Muscle layer of duodenum (tissue), 2 donors: ENCODE data around the gene KAT2A.

ENCODE experiments used
- H3K27ac ChIP-seq: one replicate; pipeline ENCODE4 v1.7.0; 2013; ENCODE audit warnings: mild to moderate bottlenecking, low read length
- H3K27me3 ChIP-seq: one replicate; pipeline ENCODE4 v1.7.0; 2013; ENCODE audit warnings: low read depth, mild to moderate bottlenecking, control low read depth, low read length
- H3K36me3 ChIP-seq, 2 donors: one replicate each; pipeline ENCODE4 v1.7.0; 2013; ENCODE audit warnings: low read length in 2 of 2, control low read depth in 1 of 2, mild to moderate bottlenecking in 1 of 2; ENCODE audit not compliant: insufficient read depth in 2 of 2, control insufficient read depth in 1 of 2
- H3K4me1 ChIP-seq, 2 donors: one replicate each; pipeline ENCODE4 v1.7.0; 2013; ENCODE audit warnings: low read length in 2 of 2, mild to moderate bottlenecking in 2 of 2, control low read depth in 1 of 2, moderate library complexity in 1 of 2; ENCODE audit not compliant: insufficient read depth in 2 of 2, control insufficient read depth in 1 of 2
- H3K4me3 ChIP-seq, 2 donors: one replicate each; pipeline ENCODE4 v1.7.0; 2013; ENCODE audit warnings: low read length in 2 of 2, low read depth in 1 of 2, mild to moderate bottlenecking in 1 of 2
- H3K9me3 ChIP-seq, 2 donors: one replicate each; pipeline ENCODE4 v1.7.0; 2013; ENCODE audit warnings: low read length in 2 of 2, control low read depth in 1 of 2, mild to moderate bottlenecking in 1 of 2; ENCODE audit not compliant: control insufficient read depth in 1 of 2
- donor health status: healthy.

KAT2A gene

GRCh38 chr17:42133461-42134041, 12.4 kb upstream of the KAT2A start:
- Histone ChIP-seq H3K27ac (peak overlapping the region; percentile 52), H3K36me3 (peaks cover 17 to 24% of the 10 kb centered on the region in 2 donors), H3K27me3 (no peaks in the 10 kb centered on the region), H3K9me3 (no peaks in the 10 kb centered on the region), H3K4me1 (peaks cover 28 to 52% of the 10 kb centered on the region in 2 donors), H3K4me3 (no peak overlapping the region)

- no peaks in the 10 kb centered on the region for H3K27me3 ChIP-seq
- H3K4me1 ChIP-seq: peaks cover 22 to 46% of the 10 kb centered on the region in 2 donors
- H3K4me3 ChIP-seq: no peak overlapping the region
- no peaks in the 10 kb centered on the region for H3K9me3 ChIP-seq
- peak overlapping the region; percentile 52 for H3K27ac ChIP-seq
- H3K36me3 ChIP-seq: peaks cover 24 to 30% of the 10 kb centered on the region in 2 donors
Observed at GRCh38 chr17:42132941-42133340, 11.8 kb upstream of the KAT2A start.

GRCh38 chr17:42131981-42132432, 10.8 kb upstream of the KAT2A start:
- Histone ChIP-seq H3K9me3 (no peaks in the 10 kb centered on the region), H3K36me3 (peaks cover 29 to 40% of the 10 kb centered on the region in 2 donors), H3K27me3 (no peaks in the 10 kb centered on the region), H3K27ac (peak overlapping the region; percentile 50), H3K4me3 (no peak overlapping the region), H3K4me1 (peaks cover 21 to 44% of the 10 kb centered on the region in 2 donors)

DNA sequence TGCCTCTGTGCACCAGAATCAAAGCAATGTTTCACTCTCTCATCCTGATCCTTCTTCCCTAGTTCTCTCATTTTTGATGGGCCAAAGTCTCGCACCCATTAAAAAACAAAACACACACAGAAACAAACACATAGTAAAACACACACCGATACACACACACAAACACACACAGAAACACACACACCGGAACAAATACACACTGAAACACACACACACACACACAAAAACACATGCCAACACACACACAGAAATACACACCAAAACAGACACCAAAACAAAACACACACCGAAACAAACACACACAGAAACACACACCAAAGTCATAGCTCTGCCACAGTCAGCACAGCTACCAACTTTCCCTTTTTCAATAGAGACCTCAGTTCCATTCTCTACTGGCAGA, 10.1 kb upstream of the KAT2A start:
- Histone ChIP-seq H3K9me3 (no peaks in the 10 kb centered on the region), H3K36me3 (peaks cover 34 to 47% of the 10 kb centered on the region in 2 donors), H3K4me3 (no peak overlapping the region), H3K4me1 (peaks cover 21 to 36% of the 10 kb centered on the region in 2 donors), H3K27ac (peak overlapping the region; percentile 50), H3K27me3 (no peaks in the 10 kb centered on the region)

GRCh38 chr17:42130310-42130936, 9.3 kb upstream of the KAT2A start:
- Histone ChIP-seq H3K27me3 (no peaks in the 10 kb centered on the region), H3K4me3 (no peak overlapping the region), H3K27ac (no peak overlapping the region), H3K4me1 (peaks cover 17 to 28% of the 10 kb centered on the region in 2 donors), H3K36me3 (peaks cover 42 to 55% of the 10 kb centered on the region in 2 donors), H3K9me3 (no peaks in the 10 kb centered on the region)

- no peaks in the 10 kb centered on the region for H3K9me3 ChIP-seq
- no peak overlapping the region for H3K4me3 ChIP-seq
- H3K36me3 ChIP-seq: peaks cover 42 to 64% of the 10 kb centered on the region in 2 donors
- no peaks in the 10 kb centered on the region for H3K27me3 ChIP-seq
- H3K4me1 ChIP-seq: peaks cover 13 to 24% of the 10 kb centered on the region in 2 donors
- peak overlapping the region; percentile 24 for H3K27ac ChIP-seq
Observed at GRCh38 chr17:42129109-42129837, 8.1 kb upstream of the KAT2A start.

- H3K4me3 ChIP-seq: no peak overlapping the region
- H3K36me3 ChIP-seq: peaks cover 42 to 66% of the 10 kb centered on the region in 2 donors
- peaks cover 0 to 7% of the 10 kb centered on the region in 2 donors for H3K4me1 ChIP-seq
- no peaks in the 10 kb centered on the region for H3K27me3 ChIP-seq
- H3K9me3 ChIP-seq: no peaks in the 10 kb centered on the region
- H3K27ac ChIP-seq: no peak overlapping the region
Observed at GRCh38 chr17:42127414-42127813, 6.2 kb upstream of the KAT2A start.

DNA sequence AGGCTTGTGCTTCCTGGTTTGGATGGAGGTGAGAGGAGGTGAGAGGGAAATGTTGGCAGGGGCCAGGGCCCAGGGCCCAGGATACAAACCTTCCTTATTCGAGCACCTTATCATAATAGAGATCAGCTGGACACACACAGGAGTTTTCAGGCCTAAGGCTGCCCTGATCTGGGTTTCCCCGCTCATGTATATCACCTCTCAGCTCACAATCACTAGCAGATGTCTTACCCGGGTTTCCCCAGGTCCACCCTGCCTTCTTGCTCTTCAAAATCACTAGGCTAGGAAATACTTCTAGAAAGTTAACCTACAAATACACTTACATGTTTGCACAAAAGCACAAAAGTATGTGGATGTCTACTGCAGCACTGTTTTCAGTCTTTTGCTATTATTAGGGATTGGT, 5.7 kb upstream of the KAT2A start:
- Histone ChIP-seq H3K4me3 (no peak overlapping the region), H3K27me3 (no peaks in the 10 kb centered on the region), H3K9me3 (no peaks in the 10 kb centered on the region), H3K4me1 (peaks cover 0 to 10% of the 10 kb centered on the region in 2 donors), H3K36me3 (peaks cover 42 to 66% of the 10 kb centered on the region in 2 donors), H3K27ac (no peak overlapping the region)

DNA sequence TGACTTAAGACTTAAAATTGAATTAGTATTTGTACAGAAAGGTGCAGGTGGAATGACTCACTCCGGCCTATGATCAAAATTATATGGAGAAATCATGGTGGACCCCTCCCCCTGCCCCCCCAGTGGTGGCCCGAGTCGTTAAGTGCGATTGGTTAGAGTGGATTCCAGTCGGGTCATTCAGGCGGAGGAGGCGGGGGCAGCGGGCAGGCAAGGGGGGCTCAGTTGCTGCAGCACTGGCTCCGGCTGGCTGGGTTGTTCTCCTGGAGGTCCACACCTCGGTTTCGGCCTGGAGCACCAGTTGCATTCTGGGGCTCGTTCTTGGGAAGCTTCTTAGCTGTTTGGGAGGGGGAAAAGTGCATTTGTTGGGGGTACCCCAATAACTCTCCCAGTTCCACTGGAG, 4.4 kb upstream of the KAT2A start:
- Histone ChIP-seq H3K9me3 (no peaks in the 10 kb centered on the region), H3K36me3 (peaks cover 42 to 62% of the 10 kb centered on the region in 2 donors), H3K4me3 (no peak overlapping the region), H3K27me3 (no peaks in the 10 kb centered on the region), H3K27ac (no peak overlapping the region), H3K4me1 (peaks cover 3 to 17% of the 10 kb centered on the region in 2 donors)

DNA sequence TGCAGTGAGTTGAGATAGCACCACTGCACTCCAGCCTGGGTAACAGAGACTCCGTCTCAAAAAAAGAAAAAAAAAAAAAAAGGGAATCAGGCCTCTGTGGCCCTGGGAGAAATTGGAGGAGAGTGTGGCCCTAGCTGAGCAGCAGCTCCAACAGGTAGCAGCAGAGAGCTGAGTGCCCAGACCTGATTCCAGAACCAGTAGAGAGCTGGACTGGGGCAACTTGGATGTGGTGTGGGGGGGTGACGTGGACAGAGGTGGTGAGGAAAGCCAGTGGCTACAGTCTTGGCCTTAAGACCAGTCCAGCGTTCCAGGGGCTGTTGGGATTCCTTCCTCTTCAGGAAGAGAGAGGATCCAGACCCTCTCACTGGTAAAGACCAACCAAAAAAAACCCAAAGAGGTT, 3.1 kb upstream of the KAT2A start:
- H3K27ac ChIP-seq: no peak overlapping the region
- H3K9me3 ChIP-seq: no peaks in the 10 kb centered on the region
- H3K36me3 ChIP-seq: peaks cover 32 to 49% of the 10 kb centered on the region in 2 donors
- no peaks in the 10 kb centered on the region for H3K27me3 ChIP-seq
- no peak overlapping the region for H3K4me3 ChIP-seq
- H3K4me1 ChIP-seq: peaks cover 3 to 21% of the 10 kb centered on the region in 2 donors
